DOHH2 (cell line): ENCODE results near the gene GAB2.

ENCODE experiments used
- CTCF ChIP-seq: fragments of 200-600 bp; sonication (generic); IDR thresholded peaks from one replicate; pipeline ENCODE4 v1.5.1; 2014; ENCODE audit warnings: antibody characterized with exemption, mild to moderate bottlenecking, low read depth, low read length; ENCODE audit not compliant: poor library complexity, severe bottlenecking
- EZH2phosphoT487 ChIP-seq: fragments of 200-600 bp; sonication (generic); IDR thresholded peaks from 2 replicates; pipeline ENCODE4 v1.6.1; 2017; ENCODE audit warnings: borderline replicate concordance, mild to moderate bottlenecking, antibody characterized with exemption, low read length, moderate library complexity, mixed read lengths

GRCh38 chr11:78187366-78188285, 230.0 kb downstream of the GAB2 start:
- TF ChIP-seq CTCF = no peak
- TF ChIP-seq EZH2phosphoT487 = no peak
